ENCODE results near the gene EMX2.

EMX2 gene

GRCh38 chr10:117532451-117533107 lies 10.0 kb upstream of the EMX2 start:
- DNase-seq: peak in 1 of 2 experiments; percentile 24

DNA sequence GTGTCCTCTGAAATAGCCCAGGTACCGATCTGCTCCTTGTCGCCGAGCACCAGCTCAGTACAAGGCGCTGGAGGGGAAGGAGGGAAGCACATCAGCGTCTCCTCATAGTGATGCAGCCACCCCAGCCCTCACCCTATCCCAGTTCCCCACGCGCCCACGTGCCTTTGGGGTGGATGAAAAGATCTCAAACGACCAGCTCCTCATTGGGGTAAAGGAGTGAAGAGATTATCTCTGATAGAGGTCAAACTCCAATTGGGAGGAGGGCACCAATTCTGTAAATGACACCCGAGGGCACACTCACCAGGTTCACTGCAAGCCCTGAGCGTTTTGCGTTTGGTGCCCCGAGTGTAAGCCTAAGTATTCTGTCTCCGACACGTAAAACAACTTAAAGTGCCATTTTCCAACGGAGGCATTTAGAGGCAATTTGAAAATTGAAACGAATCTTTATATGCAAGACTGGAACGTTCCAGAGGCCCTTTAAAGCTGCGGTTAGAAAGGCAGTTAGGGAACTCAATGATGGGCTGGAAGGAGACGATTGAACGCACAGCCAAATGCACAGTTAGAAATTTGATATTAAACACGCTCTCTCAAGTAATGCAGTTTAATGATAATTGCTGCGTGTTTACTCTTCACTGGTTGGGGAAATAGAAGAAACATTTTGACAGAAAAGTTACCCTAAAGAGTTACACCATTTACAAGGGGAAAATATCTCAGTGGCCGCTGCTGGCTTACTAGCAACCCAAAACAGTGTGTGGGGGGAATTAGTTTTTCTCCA lies 8.9 kb upstream of the EMX2 start:
- DNase-seq: peak in 1 of 2 experiments; percentile 26

GRCh38 chr10:117534321-117535297 lies 7.9 kb upstream of the EMX2 start:
- DNase-seq: peak; percentile 23 to 31

- DNase-seq: peak; percentile 22 to 32
Observed at GRCh38 chr10:117535298-117536071, 7.1 kb upstream of the EMX2 start.

- peak; percentile 22 to 27 for DNase-seq
Observed at GRCh38 chr10:117536072-117536865, 6.3 kb upstream of the EMX2 start.

DNA sequence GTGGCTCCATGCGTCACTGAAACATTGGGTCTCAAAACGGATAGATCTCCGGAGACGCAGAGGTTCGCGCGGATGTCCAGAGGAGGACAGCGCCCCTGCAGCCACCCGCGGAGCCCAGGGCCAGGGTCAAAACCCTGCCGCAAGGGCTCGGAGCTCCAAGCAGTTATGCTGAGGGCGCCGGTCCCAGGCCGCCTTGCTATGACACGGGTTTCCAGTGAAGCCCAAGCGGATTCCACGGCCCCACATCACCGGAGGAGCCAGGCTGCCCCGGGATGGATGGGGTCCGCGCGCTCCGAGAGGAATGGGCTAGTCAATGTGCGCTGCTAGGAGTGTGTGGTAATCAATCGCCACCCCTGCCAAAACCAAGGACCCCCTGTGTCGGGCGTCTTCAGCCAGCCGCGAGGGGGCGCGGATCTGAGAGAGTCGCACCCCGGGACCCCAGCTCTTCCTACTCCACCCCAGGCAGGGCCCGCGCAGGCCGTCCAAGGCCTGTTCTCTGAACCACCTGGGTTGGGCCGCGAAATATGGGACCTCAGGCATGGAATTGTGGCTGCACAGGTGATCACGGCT lies 5.6 kb upstream of the EMX2 start:
- DNase-seq: peak in 1 of 2 experiments; percentile 31

DNA sequence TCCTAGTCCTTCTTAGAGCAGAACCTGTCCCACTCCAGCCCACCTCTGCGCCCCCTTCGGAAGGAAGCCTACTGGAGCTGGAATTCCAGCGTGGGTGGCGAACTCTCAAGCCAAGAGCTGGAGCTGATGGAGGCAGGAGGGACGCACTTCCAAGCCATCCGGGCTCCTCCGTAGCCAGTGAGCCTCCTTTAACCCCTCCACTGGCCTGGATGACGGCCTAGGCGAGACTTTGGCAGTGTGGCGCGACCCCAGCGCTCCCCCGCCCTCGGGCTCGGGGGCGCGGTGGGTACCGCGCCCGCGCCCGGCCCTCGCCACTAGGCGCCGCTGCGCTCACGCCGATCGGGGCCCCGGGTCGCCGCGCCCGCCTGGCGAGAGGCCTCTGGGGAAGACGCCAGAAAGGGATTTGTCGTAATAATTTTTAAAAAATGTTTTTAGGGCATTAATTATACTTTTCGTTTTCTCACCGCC lies 5.1 kb upstream of the EMX2 start:
- peak in 1 of 2 experiments; percentile 60 for DNase-seq

- peak in 1 of 2 experiments; percentile 25 for DNase-seq
Observed at GRCh38 chr10:117537904-117538524, 4.5 kb upstream of the EMX2 start.

- no peak for DNase-seq
Observed at GRCh38 chr10:117539361-117539773, 3.2 kb upstream of the EMX2 start.

DNA sequence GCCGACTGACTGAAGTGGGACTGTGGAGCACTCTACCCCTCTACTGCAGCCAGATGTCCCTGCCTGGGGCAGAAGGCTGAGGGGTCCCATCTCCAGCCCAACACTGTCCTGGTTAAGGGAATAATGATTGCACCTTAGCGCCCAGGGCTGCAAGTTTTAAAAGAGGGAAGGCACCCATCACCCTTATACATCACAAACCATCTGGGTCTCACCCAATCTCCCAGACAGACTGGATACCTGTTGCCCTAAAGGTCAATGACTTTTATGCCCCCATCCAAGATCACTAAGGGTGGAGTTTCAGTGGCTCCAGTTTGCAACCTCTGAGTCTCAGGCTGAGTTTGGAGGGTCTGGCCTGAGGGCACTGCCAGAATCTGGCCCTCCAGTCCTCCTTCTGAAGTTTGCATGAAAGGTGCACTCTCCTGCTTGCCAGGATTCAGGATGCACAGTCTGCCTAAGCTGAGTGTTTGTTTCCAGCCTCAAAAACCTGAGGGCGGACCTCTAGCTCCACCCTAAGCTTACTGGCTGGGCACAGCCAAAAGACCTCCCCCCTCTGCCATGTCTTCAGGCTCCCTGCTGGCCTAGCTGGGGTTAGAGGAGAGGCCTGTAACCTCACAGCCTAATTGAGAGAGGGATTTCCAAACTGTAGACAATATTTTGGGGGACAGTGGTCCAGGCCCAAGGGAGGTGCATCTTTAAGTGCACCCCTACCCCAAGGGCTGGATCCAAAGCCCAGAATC lies 2.5 kb upstream of the EMX2 start:
- no peak for DNase-seq

DNA sequence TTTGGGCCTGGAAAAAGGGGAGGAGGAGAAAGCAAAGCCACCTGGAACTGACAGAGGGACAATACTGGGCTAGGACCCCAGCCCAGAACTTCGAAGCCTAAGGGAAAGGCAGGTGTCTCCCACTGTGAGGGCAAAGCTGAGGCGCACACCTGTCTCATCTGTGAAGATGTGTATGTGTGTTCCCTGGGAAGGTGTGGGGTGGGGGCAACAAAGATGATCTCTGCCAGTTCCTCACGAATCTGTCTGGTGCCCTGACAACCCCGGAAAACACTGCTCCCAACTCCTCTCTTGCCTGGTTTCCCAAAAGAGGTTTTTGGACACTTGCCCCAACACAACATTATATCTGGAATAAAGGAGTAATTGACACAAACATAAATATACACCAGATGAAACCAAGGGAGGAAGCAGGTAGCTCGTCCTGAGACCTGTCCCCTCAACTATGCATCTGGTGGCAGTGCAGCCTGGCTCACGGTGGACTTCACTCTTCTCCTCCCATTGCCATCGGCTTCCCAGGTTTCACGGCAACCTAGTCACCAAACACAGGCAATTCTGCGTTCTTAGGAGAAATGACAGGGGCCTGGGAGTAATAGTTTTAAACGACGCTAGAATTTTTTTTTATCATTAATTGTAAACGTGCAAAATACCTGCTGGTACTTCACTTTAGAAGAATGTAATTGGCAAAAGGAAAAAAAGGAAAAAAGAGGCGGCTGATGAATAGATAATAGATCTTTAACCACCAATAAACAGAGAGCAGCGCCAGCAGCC lies 1.7 kb upstream of the EMX2 start:
- no peak for DNase-seq

DNA sequence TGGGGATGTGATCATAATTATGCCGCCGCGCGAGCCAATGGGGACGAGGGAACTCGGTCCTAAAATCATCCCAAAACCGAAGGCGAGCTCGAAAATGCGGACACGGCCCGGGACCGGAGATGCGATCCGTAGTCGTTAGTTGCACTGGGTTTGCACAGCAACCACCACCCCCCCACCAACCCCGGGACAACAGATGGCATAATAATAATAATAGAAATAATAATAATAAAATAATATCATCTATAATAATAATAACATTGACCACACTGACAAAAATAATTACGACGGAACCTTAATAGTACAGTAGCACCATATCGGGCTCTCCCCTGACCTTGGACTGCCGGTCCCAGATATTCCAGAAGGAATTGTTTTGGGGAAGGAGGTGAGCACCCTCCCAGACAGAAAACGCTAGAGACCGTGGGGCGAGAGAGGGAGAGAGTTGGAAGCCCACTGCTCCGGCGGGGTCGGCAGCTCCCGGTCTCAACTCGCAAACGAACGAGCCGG lies 1.1 kb upstream of the EMX2 start:
- DNase-seq: peak in 1 of 2 experiments; percentile 26

GRCh38 chr10:117541909-117542705 lies 439 bp upstream of the EMX2 start:
- DNase-seq: peak in 1 of 2 experiments; percentile 45

DNA sequence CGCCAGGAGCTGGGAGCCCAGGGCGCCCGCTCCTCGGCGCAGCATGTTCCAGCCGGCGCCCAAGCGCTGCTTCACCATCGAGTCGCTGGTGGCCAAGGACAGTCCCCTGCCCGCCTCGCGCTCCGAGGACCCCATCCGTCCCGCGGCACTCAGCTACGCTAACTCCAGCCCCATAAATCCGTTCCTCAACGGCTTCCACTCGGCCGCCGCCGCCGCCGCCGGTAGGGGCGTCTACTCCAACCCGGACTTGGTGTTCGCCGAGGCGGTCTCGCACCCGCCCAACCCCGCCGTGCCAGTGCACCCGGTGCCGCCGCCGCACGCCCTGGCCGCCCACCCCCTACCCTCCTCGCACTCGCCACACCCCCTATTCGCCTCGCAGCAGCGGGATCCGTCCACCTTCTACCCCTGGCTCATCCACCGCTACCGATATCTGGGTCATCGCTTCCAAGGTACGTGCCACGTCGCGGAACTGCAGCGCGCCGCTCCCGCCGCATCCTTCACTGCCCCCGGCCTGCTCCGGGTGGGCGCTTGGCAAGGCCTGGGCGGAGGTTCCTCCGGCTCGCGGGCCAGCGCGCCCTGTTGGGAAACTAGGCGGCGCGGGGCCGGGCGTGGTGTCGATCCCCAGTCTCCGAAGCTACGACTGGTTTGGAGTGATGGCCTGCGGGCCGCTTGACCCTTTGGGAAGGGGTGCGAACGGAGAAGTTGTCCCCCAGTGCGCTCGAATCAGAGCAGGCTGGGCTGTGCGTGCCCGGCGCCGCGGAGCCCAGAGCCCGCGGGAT lies 868 bp downstream of the EMX2 start:
- peak; percentile 64 to 68 for DNase-seq

DNA sequence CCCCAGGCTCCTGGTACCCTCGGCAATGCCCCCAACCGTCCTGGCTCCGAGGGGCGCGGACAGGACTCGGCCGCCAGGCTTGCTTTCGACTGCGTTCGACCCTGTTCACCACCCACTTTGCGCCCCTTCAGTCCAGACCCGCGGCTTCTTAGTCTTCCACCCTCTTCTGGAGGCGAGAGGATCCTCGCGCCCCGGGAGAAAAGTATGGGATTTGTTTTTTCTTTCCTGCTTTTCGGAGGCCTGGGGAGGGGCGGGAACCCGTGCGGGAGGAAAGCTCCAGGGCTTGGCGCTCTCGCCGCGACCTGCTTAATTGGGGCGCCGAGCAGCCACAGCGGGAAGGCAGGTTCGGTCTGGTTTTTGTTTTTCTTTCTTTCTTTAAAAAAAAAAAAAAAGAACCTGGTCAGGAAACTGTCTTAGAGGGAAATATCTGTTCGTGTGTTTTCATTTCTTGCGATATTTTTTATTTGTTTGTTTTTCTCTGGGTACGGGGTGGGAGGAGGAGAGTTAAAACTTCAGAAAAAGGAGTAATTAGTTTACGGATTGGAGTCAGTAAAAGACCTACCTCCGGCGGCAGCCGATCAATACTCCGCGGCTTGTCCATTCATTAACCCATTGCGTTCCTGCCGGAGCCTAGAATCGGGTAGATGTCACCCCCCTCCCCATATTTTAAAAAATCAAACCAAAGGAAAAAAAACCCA lies 1.6 kb downstream of the EMX2 start:
- DNase-seq: peak in 1 of 2 experiments; percentile 27

DNA sequence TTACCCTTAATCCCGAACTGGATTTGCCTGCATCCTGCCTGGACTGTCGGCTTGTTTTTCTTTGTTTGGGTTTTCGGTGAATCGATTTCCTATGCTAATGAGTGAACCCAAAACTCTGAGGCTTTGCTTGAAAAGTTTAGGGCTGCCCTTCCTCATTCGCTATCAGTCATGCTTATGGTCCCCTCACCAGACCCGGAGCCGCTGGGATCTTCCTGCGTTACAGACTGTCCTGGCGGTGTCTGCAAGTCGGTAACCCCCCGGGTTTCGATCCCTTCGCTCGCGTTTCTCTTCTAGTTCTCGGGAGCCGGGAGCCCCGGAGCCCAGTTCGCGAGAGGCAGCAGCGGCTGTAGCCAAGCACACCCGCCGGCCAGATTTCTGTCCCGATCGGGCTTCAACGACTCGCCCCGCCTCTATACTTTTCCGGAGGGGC lies 2.2 kb downstream of the EMX2 start:
- DNase-seq: peak in 1 of 2 experiments; percentile 37
